ENCODE data around the gene CHPF.

- TF ChIP-seq CTCF (IDR thresholded peaks at IDR 0.05; ENCODE audit: insufficient read depth, low read length, poor library complexity, severe bottlenecking) (peak; percentile 77), EZH2phosphoT487 (conservative IDR thresholded peaks at IDR 0.05; ENCODE audit: low read length) (no peak)
Observed at GRCh38 chr2:219530048-219530963, 13.3 kb downstream of the CHPF start.

Data from SU-DHL-6 (cell line).